ENCODE results near the gene ARHGAP26. TPM values are rescaled to one million over a fixed set of nuclear protein-coding genes. Genes with fewer than 3 reads are reported as not detected.

Gene ARHGAP26
- total RNA-seq, 1 donor from 2014 or later, result 17.1 TPM

GRCh38 chr5:142910128-142910527 lies 140.0 kb downstream of the ARHGAP26 start:
- DNase-seq (ENCODE audit: low read depth), result no peak
- no peaks in the 10 kb centered on the region for H3K36me3 ChIP-seq (ENCODE audit: control insufficient read depth, insufficient read depth, low read length)
- TF ChIP-seq, protein P1, sequence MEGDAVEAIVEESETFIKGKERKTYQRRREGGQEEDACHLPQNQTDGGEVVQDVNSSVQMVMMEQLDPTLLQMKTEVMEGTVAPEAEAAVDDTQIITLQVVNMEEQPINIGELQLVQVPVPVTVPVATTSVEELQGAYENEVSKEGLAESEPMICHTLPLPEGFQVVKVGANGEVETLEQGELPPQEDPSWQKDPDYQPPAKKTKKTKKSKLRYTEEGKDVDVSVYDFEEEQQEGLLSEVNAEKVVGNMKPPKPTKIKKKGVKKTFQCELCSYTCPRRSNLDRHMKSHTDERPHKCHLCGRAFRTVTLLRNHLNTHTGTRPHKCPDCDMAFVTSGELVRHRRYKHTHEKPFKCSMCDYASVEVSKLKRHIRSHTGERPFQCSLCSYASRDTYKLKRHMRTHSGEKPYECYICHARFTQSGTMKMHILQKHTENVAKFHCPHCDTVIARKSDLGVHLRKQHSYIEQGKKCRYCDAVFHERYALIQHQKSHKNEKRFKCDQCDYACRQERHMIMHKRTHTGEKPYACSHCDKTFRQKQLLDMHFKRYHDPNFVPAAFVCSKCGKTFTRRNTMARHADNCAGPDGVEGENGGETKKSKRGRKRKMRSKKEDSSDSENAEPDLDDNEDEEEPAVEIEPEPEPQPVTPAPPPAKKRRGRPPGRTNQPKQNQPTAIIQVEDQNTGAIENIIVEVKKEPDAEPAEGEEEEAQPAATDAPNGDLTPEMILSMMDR (IDR thresholded peaks at IDR 0.05; ENCODE audit: insufficient read depth, low read length, severe bottlenecking), result no peak
- no peak overlapping the region for H3K4me3 ChIP-seq (ENCODE audit: low read depth, low read length)
- no peak for FAIRE-seq
- H3K27me3 ChIP-seq (ENCODE audit: control insufficient read depth, insufficient read depth, low read length), result no peaks in the 10 kb centered on the region

DNA sequence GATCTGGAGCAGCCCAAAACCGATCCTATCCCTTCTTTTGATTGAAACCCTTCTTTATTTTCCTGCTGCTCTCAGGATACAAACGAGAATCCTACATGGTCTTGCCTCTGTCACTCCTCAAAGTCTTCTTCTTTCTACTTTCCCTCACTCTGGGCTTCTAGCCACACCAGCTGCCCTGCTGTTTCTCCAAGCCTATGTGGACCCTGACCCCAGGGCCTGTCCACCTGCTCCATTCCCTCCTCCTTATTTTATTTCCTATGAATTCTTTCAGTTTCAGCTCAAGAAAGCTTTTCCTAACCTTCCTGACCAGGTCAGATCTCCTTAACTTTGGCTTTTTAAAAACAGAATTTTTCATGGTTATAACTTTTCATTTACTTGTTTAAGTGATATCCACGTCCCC lies 141.0 kb downstream of the ARHGAP26 start:
- DNase-seq (ENCODE audit: low read depth) (no peak), FAIRE-seq (no peak)
- no peaks in the 10 kb centered on the region for H3K36me3 ChIP-seq (ENCODE audit: control insufficient read depth, insufficient read depth, low read length)
- no peaks in the 10 kb centered on the region for H3K27me3 ChIP-seq (ENCODE audit: control insufficient read depth, insufficient read depth, low read length)
- TF ChIP-seq, protein P1 (IDR thresholded peaks at IDR 0.05; ENCODE audit: insufficient read depth, low read length, severe bottlenecking), result no peak
- H3K4me3 ChIP-seq (ENCODE audit: low read depth, low read length), result no peak overlapping the region

- no peak for DNase-seq (ENCODE audit: low read depth)
- TF ChIP-seq, protein P1 (IDR thresholded peaks at IDR 0.05; ENCODE audit: insufficient read depth, low read length, severe bottlenecking), result no peak
- Histone ChIP-seq H3K4me3 (ENCODE audit: low read depth, low read length) (no peak overlapping the region), H3K27me3 (ENCODE audit: control insufficient read depth, insufficient read depth, low read length) (no peaks in the 10 kb centered on the region), H3K36me3 (ENCODE audit: control insufficient read depth, insufficient read depth, low read length) (no peaks in the 10 kb centered on the region)
- no peak for FAIRE-seq
Observed at GRCh38 chr5:142911775-142912174, 141.6 kb downstream of the ARHGAP26 start.

- H3K27me3 ChIP-seq (ENCODE audit: control insufficient read depth, insufficient read depth, low read length), result no peaks in the 10 kb centered on the region
- TF ChIP-seq, protein P1 (IDR thresholded peaks at IDR 0.05; ENCODE audit: insufficient read depth, low read length, severe bottlenecking), result peak; percentile 43
- no peaks in the 10 kb centered on the region for H3K36me3 ChIP-seq (ENCODE audit: control insufficient read depth, insufficient read depth, low read length)
- DNase-seq (ENCODE audit: low read depth) (peak; percentile 95), FAIRE-seq (no peak)
- H3K4me3 ChIP-seq (ENCODE audit: low read depth, low read length), result no peak overlapping the region
Observed at GRCh38 chr5:142913728-142914338, 143.7 kb downstream of the ARHGAP26 start.

DNA sequence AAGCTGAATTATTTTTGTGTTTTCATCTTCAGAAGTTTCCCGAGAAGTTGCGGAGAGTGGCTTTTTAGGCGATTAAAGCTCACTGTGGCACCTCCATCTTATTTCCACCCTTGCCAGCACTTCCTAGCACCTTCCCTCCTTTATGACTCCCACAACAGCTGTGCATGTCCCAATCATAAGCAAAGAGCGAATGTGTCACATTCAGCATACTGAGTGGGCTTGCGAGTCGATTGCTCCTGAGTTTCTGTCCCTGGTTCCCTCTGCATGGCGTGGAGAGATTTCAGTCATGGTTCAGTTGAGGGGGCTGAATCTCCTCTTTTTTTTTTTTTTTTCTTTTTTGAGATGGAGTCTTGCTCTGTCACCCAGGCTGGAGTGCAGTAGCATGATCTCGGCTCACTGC lies 144.9 kb downstream of the ARHGAP26 start:
- Histone ChIP-seq H3K27me3 (ENCODE audit: control insufficient read depth, insufficient read depth, low read length) (no peaks in the 10 kb centered on the region), H3K36me3 (ENCODE audit: control insufficient read depth, insufficient read depth, low read length) (no peaks in the 10 kb centered on the region), H3K4me3 (ENCODE audit: low read depth, low read length) (no peak overlapping the region)
- DNase-seq (ENCODE audit: low read depth), result no peak
- no peak for FAIRE-seq
- TF ChIP-seq, protein P1 (IDR thresholded peaks at IDR 0.05; ENCODE audit: insufficient read depth, low read length, severe bottlenecking), result no peak

Measured in bronchial epithelial cell (primary cell).